PC-3 (cell line): Measurements from ENCODE around the gene ACOT11. TPM values are rescaled to one million over a fixed set of nuclear protein-coding genes. Genes with fewer than 3 reads are reported as not detected.

Experiments
- ATAC-seq: fragments of 200-7000 bp; cut with Tn5 transposase; 2 replicates; pipeline ENCODE4 v1.9.1; 2020; ENCODE audit warnings: mild to moderate bottlenecking, moderate library complexity
- BruUV-seq: library from RNA; stranded (reverse); fragments of 400-500 nt; replicated peaks from 2 replicates; lab custom pipeline; 2021; lab: Mats Ljungman, UMichigan
- CTCF ChIA-PET: fragments of 300-600 bp; sonication (Branson Sonifier 250); formaldehyde crosslinking; loops from one replicate; lab custom pipeline; 2022; ENCODE audit warnings: antibody characterized with exemption; lab: Charles Lee
- POLR2A ChIA-PET: fragments of 300-600 bp; sonication (Branson Sonifier 250); formaldehyde crosslinking; loops from one replicate; lab custom pipeline; 2022; ENCODE audit warnings: antibody characterized with exemption; ENCODE audit not compliant: unreplicated experiment; lab: Charles Lee
- DNase-seq: peaks from one replicate; pipeline ENCODE4 v3.0.0-alpha.2; 2015
- H2AFZ ChIP-seq: fragments of 300-600 bp; sonication (generic); 2 replicates; pipeline ENCODE4 v1.6.0; 2016; ENCODE audit warnings: antibody characterized with exemption, low read length
- H3F3A ChIP-seq: fragments of 300-600 bp; sonication (generic); one replicate; pipeline ENCODE4 v1.6.0; 2017; ENCODE audit warnings: antibody characterized with exemption, low read length, control low read depth, mild to moderate bottlenecking; ENCODE audit not compliant: unreplicated experiment
- H3K27ac ChIP-seq: fragments of 300-600 bp; sonication (generic); 2 replicates; pipeline ENCODE4 v1.5.1; 2016; ENCODE audit warnings: mild to moderate bottlenecking, low read length
- H3K27me3 ChIP-seq: fragments of 300-600 bp; sonication (generic); 2 replicates; pipeline ENCODE4 v1.6.1; 2016; ENCODE audit warnings: low read length, mixed read lengths
- H3K36me3 ChIP-seq: fragments of 300-600 bp; sonication (generic); 2 replicates; pipeline ENCODE4 v1.6.1; 2016; ENCODE audit warnings: low read depth, mixed run types, low read length, mixed read lengths
- H3K4me1 ChIP-seq: fragments of 300-600 bp; sonication (generic); 2 replicates; pipeline ENCODE4 v1.5.1; 2016; ENCODE audit warnings: low read length; ENCODE audit not compliant: insufficient read depth
- H3K4me2 ChIP-seq: fragments of 300-600 bp; sonication (generic); 2 replicates; pipeline ENCODE4 v1.6.0; 2016; ENCODE audit warnings: low read length
- H3K4me3 ChIP-seq: fragments of 300-600 bp; sonication (generic); 2 replicates; pipeline ENCODE4 v1.5.1; 2016; ENCODE audit warnings: mild to moderate bottlenecking, low read length, mixed read lengths
- H3K79me2 ChIP-seq: fragments of 300-600 bp; sonication (generic); 2 replicates; pipeline ENCODE4 v1.6.1; 2017; ENCODE audit warnings: low read length, mixed read lengths
- H3K9ac ChIP-seq: fragments of 300-600 bp; sonication (generic); 2 replicates; pipeline ENCODE4 v1.6.0; 2016; ENCODE audit warnings: mild to moderate bottlenecking, low read length
- H3K9me2 ChIP-seq: fragments of 300-600 bp; sonication (generic); replicated peaks from 2 replicates; pipeline ENCODE4 v1.6.1; 2016; ENCODE audit warnings: mixed run types, low read length, mixed read lengths
- H3K9me3 ChIP-seq: fragments of 300-600 bp; sonication (generic); 2 replicates; pipeline ENCODE4 v1.6.1; 2016; ENCODE audit warnings: low read length, mixed read lengths
- H4K20me1 ChIP-seq: fragments of 300-600 bp; sonication (generic); 2 replicates; pipeline ENCODE4 v1.6.1; 2016; ENCODE audit warnings: low read length, mixed read lengths
- EZH2 ChIP-seq: fragments of 300-600 bp; sonication (generic); IDR thresholded peaks from one replicate; pipeline ENCODE4 v1.6.1; 2017; ENCODE audit warnings: antibody characterized with exemption, mild to moderate bottlenecking, low read length; ENCODE audit not compliant: unreplicated experiment
- EZH2phosphoT487 ChIP-seq: fragments of 300-600 bp; sonication (generic); IDR thresholded peaks from 2 replicates; pipeline ENCODE4 v1.6.1; 2018; ENCODE audit warnings: mild to moderate bottlenecking, antibody characterized with exemption, low read length, borderline replicate concordance
- intact Hi-C: fragments of 100-400 bp; cut with micrococcal nuclease; formaldehyde crosslinking; loops from 2 replicates; pipeline ENCODE4 v1.9.0; 2023
- total RNA-seq: library from RNA; depleted of rRNA; stranded (reverse); fragments of >200 nt; gene quantifications from 2 replicates; pipeline ENCODE4 v1.2.3, GENCODE V29; 2014
- TF ChIP-seq, protein P1 (sequence below): fragments of 300-600 bp; sonication (generic); conservative IDR thresholded peaks from 2 replicates; pipeline ENCODE4 v1.5.1; 2017; ENCODE audit warnings: antibody characterized with exemption, low read depth, mild to moderate bottlenecking, low read length

The ACOT11 gene
- total RNA-seq, 1 experiment from 2014 or later, result 5.0 TPM

- no TSS peak for BruUV-seq
- no peaks in the 10 kb centered on the region for H3F3A ChIP-seq
These were observed 8.1 kb downstream of the ACOT11 start for GRCh38 chr1:54556110-54556509.

DNA sequence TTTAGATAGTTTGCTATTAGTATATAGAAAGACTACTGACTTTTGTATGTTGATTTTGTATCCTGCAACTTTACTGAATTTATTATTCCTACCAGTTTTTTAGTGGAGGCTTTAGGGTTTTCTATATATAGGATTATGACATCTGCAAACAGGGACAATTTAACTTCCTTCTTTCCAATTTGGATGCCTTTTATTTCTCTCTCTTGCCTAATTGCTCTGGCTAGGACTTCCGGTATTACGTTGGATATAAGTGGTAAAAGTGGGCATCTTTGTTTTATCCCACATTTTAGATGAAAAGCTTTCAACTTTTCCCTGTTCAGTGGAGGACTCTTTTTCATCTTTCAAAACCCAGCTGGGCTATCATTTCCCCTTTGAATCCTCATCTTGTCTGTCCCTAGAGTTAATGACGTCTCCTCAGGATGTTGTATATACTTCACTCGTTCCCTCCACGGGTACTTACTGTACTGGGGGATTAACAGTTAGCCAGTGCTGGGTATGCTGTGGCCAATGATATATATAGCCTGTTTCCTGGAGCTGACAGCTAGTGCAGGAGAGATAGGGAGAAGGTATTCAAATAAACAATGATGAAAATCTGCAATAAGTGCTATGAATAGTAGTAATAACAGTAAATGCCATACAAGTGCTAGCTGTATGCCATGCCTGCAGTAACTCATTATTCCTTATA lies 9.8 kb downstream of the ACOT11 start:
- ChIA-PET POLR2A (interaction anchor here (0.6 kb wide), 1 partner anchor 336 kb away, joined by 5 read pairs; no protein-coding TSS in a partner anchor), CTCF (no interaction called here)
- BruUV-seq, result no TSS peak
- H3K36me3 ChIP-seq, result no peaks in the 10 kb centered on the region
- H3K4me2 ChIP-seq, result no peak overlapping the region
- intact Hi-C loops, result no loop called here
- no peak for DNase-seq
- H3K9me2 ChIP-seq, result no peaks in the 10 kb centered on the region
- no peaks in the 10 kb centered on the region for H3F3A ChIP-seq
- H3K27ac ChIP-seq, result no peak overlapping the region
- no peaks in the 10 kb centered on the region for H3K79me2 ChIP-seq
- H4K20me1 ChIP-seq, result no peaks in the 10 kb centered on the region
- no peak overlapping the region for H3K9ac ChIP-seq
- no peaks in the 10 kb centered on the region for H3K9me3 ChIP-seq
- H2AFZ ChIP-seq, result no peak overlapping the region
- H3K4me3 ChIP-seq, result no peak overlapping the region
- H3K4me1 ChIP-seq, result no peaks in the 10 kb centered on the region
- no peak for TF ChIP-seq EZH2
- TF ChIP-seq, protein P1, sequence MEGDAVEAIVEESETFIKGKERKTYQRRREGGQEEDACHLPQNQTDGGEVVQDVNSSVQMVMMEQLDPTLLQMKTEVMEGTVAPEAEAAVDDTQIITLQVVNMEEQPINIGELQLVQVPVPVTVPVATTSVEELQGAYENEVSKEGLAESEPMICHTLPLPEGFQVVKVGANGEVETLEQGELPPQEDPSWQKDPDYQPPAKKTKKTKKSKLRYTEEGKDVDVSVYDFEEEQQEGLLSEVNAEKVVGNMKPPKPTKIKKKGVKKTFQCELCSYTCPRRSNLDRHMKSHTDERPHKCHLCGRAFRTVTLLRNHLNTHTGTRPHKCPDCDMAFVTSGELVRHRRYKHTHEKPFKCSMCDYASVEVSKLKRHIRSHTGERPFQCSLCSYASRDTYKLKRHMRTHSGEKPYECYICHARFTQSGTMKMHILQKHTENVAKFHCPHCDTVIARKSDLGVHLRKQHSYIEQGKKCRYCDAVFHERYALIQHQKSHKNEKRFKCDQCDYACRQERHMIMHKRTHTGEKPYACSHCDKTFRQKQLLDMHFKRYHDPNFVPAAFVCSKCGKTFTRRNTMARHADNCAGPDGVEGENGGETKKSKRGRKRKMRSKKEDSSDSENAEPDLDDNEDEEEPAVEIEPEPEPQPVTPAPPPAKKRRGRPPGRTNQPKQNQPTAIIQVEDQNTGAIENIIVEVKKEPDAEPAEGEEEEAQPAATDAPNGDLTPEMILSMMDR, result no peak
- no peak for TF ChIP-seq EZH2phosphoT487
- ATAC-seq, result no peak
- H3K27me3 ChIP-seq, result no peaks in the 10 kb centered on the region

More at GRCh38 chr1:54556110-54556509, 8.1 kb downstream of the ACOT11 start:
- H3K36me3 ChIP-seq, result no peaks in the 10 kb centered on the region
- no peak overlapping the region for H3K27ac ChIP-seq
- TF ChIP-seq, protein P1, result no peak
- no peak overlapping the region for H3K4me3 ChIP-seq
- H3K9me2 ChIP-seq, result no peaks in the 10 kb centered on the region
- H3K9ac ChIP-seq, result no peak overlapping the region
- no peak overlapping the region for H2AFZ ChIP-seq
- CTCF ChIA-PET, result no interaction called here
- no peaks in the 10 kb centered on the region for H3K79me2 ChIP-seq
- DNase-seq (no peak), ATAC-seq (no peak)
- no peaks in the 10 kb centered on the region for H3K9me3 ChIP-seq
- intact Hi-C loops, result no loop called here
- POLR2A ChIA-PET, result no interaction called here
- no peaks in the 10 kb centered on the region for H4K20me1 ChIP-seq
- H3K27me3 ChIP-seq, result no peaks in the 10 kb centered on the region
- H3K4me1 ChIP-seq, result no peaks in the 10 kb centered on the region
- H3K4me2 ChIP-seq, result no peak overlapping the region

DNA sequence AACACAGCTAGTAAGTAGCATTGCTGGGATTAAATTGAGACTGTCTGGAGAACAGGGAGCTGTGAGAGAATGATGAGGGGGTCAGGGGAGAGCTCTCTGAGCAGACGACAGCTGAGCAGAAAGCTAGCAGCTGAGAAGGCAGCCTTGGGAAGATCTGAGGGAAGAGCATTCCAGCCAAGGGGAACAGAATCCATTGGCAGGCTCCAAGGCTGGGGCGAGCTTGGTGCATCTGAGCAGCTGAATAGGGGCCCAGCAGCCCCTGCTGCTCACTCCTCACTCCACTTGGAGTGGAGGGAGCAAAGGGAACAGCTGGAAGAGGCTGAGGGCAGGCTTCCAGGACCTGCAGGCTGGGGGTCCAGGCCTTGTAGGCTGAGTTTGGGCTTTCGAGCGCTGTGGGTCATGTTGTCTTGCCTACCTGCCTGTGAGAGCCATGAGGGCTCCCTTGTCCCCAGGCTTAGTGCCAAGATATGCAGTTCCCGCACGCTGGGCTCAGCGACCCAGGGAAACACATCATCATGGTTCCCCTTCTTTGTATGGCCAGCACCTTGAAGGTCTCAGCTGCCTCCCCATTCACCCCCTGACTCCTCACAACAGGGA lies 10.5 kb downstream of the ACOT11 start:
- no peak for TF ChIP-seq EZH2phosphoT487
- TF ChIP-seq, protein P1, result no peak
- TF ChIP-seq EZH2, result no peak
- H3K4me3 ChIP-seq, result no peak overlapping the region
- no peaks in the 10 kb centered on the region for H4K20me1 ChIP-seq
- no TSS peak for BruUV-seq
- intact Hi-C loops, result no loop called here
- no peaks in the 10 kb centered on the region for H3F3A ChIP-seq
- no peak overlapping the region for H3K9ac ChIP-seq
- no peak overlapping the region for H3K27ac ChIP-seq
- no peaks in the 10 kb centered on the region for H3K9me2 ChIP-seq
- CTCF ChIA-PET, result no interaction called here
- no peak overlapping the region for H2AFZ ChIP-seq
- no peak for ATAC-seq
- no peak for DNase-seq
- no peaks in the 10 kb centered on the region for H3K9me3 ChIP-seq
- peaks cover 3% of the 10 kb centered on the region; the same call in 1 of the 2 replicates for H3K4me1 ChIP-seq
- H3K36me3 ChIP-seq, result no peaks in the 10 kb centered on the region
- POLR2A ChIA-PET, result interaction anchor here (0.6 kb wide), 1 partner anchor 335 kb away, joined by 5 read pairs; no protein-coding TSS in a partner anchor
- H3K27me3 ChIP-seq, result no peaks in the 10 kb centered on the region
- H3K4me2 ChIP-seq, result no peak overlapping the region
- H3K79me2 ChIP-seq, result no peaks in the 10 kb centered on the region
